Measurements from ENCODE around the gene NLK. TPM values are rescaled to one million over a fixed set of nuclear protein-coding genes. Genes with fewer than 3 reads are reported as not detected.

The NLK gene
- total and polyA plus RNA-seq, 2 of the 4 experiments (the other 2 are of a cell fraction) = 15.3 to 23.3 TPM

GRCh38 chr17:28193241-28193640 is 150.8 kb downstream of the NLK start:
- Histone ChIP-seq H3K27ac (ENCODE audit: insufficient read depth, low read length) (no peak overlapping the region), H2AK9ac (replicated peaks; ENCODE audit: low read depth, low read length, poor library complexity) (no peak overlapping the region), H3K4me2 (ENCODE audit: low read depth, low read length) (no peak overlapping the region), H2BK20ac (ENCODE audit: low read depth, low read length) (no peak overlapping the region), H4K8ac (ENCODE audit: low read depth in 2 of 2, low read length in 2 of 2) (peak overlapping the region in 1 of 2 experiments; percentile 35; a peak in 1 of 4 replicates), H3K14ac (replicated peaks; ENCODE audit: low read depth, low read length) (no peak overlapping the region), H3K4me1 (ENCODE audit: control insufficient read depth, insufficient read depth, low read length) (peaks cover 4% of the 10 kb centered on the region), H4K91ac (ENCODE audit: insufficient read depth, low read depth, low read length) (peak overlapping the region; percentile 6; the same call in 1 of the 2 replicates), H4K20me1 (ENCODE audit: insufficient read depth, low read length) (no peaks in the 10 kb centered on the region; the same call in 1 of the 2 replicates), H2AK5ac (ENCODE audit: low read depth, low read length) (no peak overlapping the region), H3K36me3 (ENCODE audit: control insufficient read depth, insufficient read depth, low read length) (peaks cover 32% of the 10 kb centered on the region), H3K27me3 (ENCODE audit: control insufficient read depth, insufficient read depth, low read length) (no peaks in the 10 kb centered on the region), H3K4ac (ENCODE audit: low read depth, low read length) (no peak overlapping the region), H3K23ac (ENCODE audit: low read depth, low read length) (no peak overlapping the region), H3K9me1 (ENCODE audit: insufficient read depth, low read length) (peaks cover 11% of the 10 kb centered on the region; the same call in 1 of the 2 replicates), H3K56ac (ENCODE audit: extremely low read depth, insufficient read depth, low read length) (no peak overlapping the region), H2BK5ac (ENCODE audit: low read depth, low read length, poor library complexity, severe bottlenecking) (no peak overlapping the region), H2BK15ac (ENCODE audit: low read depth, low read length) (no peak overlapping the region), H4K5ac (ENCODE audit: low read depth, low read length) (no peak overlapping the region), H3K9me3 (ENCODE audit: control insufficient read depth, insufficient read depth, low read length) (no peaks in the 10 kb centered on the region), H3K18ac (ENCODE audit: low read depth, low read length) (no peak overlapping the region), H2BK120ac (ENCODE audit: low read depth, low read length) (no peak overlapping the region), H3K4me3 (ENCODE audit: insufficient read depth, low read depth, low read length) (no peak overlapping the region), H3K79me1 (ENCODE audit: low read depth in 1 of 2, low read length in 2 of 2) (peaks cover 4 to 7% of the 10 kb centered on the region in 2 experiments; a peak in 2 of 4 replicates), H2AFZ (replicated peaks; ENCODE audit: low read length, poor library complexity) (peak overlapping the region; percentile 38), H3K9ac (ENCODE audit: low read depth, low read length) (no peak overlapping the region)
- ChIA-PET CTCF (no interaction called here), POLR2A (ENCODE audit: unreplicated experiment) (no interaction called here)
- no CpG with 5 or more reads among the region's 3 CpGs for WGBS, 2 experiments (ENCODE audit: extremely low coverage in 2 of 2, insufficient read length in 1 of 2)
- intact Hi-C loops (cut with micrococcal nuclease) = loop anchor here (10.0 kb wide), 1 partner anchor 298 kb away; the partner anchor contains the start of gene LYRM9
- dilution Hi-C loops (cut with HindIII; ENCODE audit: low sequenced_read_pairs, unreplicated experiment) = no loop called here
- no TSS peak for BruUV-seq (replicated peaks)
- no peak for TF ChIP-seq MAZ (IDR thresholded peaks at IDR 0.05; ENCODE audit: borderline replicate concordance, low read depth, low read length)
- no peak for TF ChIP-seq CHD1 (IDR thresholded peaks at IDR 0.05; ENCODE audit: low read depth, low read length)
- no peak for TF ChIP-seq POLR2A (IDR thresholded peaks at IDR 0.05; ENCODE audit: low read depth, low read length)
- TF ChIP-seq RCOR1 (IDR thresholded peaks at IDR 0.05; ENCODE audit: insufficient replicate concordance, low read length) = no peak
- no peak for TF ChIP-seq BHLHE40 (IDR thresholded peaks at IDR 0.05; ENCODE audit: low read depth, low read length)
- no peak for TF ChIP-seq MXI1 (IDR thresholded peaks at IDR 0.05; ENCODE audit: borderline replicate concordance, low read depth, low read length)
- no peak for TF ChIP-seq CEBPB (IDR thresholded peaks at IDR 0.05; ENCODE audit: low read depth, low read length)
- TF ChIP-seq RAD21 (IDR thresholded peaks at IDR 0.05; ENCODE audit: low read length) = no peak
- no peak for DNase-seq
- in situ Hi-C loops (cut with MboI; ENCODE audit: low sequenced_read_pairs) = no loop called here
- ATAC-seq (ENCODE audit: low read depth) = no peak

Data from IMR-90 (cell line).